Activated CD4-positive, alpha-beta T cell treated with anti-CD3 and anti-CD28 coated beads for 1 hour (primary cell): ENCODE results near the gene CALML5.

Source experiments
- DNase-seq: peaks from one replicate; pipeline ENCODE4 v3.0.0-alpha.2; 2020

Gene CALML5

GRCh38 chr10:5460468-5461202 lies 38.7 kb downstream of the CALML5 start:
- DNase-seq, result no peak

DNA sequence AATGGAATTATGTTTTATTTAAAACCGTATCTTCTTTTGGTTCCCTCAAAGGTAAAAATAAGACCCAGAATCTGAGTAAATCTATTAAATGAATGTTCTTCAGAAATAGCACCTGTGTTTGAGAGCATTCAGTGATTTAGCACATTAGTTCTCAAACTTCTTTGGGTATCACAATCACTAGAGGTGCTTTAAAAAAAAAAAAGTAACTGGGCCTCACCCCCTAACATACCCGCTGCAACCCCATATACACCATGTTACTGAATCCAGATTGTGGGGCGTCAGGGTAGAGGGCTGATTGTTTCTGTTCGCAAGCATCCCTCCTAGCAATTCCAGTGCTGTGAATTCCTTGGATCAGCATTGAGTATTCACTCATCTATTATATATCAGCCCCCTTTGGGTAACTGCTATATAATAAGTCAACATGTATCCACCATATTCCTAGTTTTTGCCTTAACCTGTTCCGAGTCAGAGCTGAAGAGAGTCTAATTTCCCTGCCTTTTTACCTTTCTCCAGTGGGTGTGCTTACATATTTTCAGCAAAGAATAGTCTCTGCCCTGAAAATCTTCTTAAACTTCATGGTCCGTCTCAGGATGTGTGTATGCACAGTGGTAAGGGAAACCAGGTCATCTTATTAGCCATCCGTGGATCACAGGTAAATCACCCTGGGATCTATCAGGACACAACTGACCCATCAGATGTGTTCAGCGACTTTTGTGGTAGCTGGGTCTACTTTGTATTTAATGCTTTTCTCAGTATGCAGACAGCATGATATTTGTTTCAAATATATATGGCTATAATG lies 40.2 kb downstream of the CALML5 start:
- DNase-seq, result no peak

GRCh38 chr10:5458425-5458824 lies 40.9 kb downstream of the CALML5 start:
- DNase-seq, result no peak

DNA sequence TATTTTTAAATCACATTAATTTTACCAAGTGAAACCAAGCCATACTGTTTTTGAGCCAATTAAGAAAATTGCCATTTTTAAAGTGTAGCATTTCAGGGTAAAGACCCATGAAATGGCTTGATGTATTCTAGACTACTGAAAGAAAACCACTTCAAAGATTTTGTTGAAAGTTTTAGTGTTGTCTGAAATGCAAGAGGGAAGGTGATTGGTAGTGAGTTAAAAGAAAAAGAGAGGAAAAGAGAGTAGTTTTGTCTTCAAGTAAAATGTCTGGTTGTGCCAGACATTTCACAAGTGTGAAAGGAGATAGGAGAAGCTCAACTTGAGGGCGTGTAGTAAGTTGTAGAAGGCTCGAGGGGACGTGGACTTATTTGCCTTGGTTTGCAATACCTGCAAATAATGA lies 41.6 kb downstream of the CALML5 start:
- DNase-seq, result no peak

- no peak for DNase-seq
Observed at GRCh38 chr10:5456563-5456962, 42.8 kb downstream of the CALML5 start.

GRCh38 chr10:5453749-5454489 lies 45.5 kb downstream of the CALML5 start:
- DNase-seq, result no peak

GRCh38 chr10:5450605-5451384 lies 48.6 kb downstream of the CALML5 start:
- no peak for DNase-seq

GRCh38 chr10:5449823-5450222 lies 49.5 kb downstream of the CALML5 start:
- DNase-seq, result no peak

DNA sequence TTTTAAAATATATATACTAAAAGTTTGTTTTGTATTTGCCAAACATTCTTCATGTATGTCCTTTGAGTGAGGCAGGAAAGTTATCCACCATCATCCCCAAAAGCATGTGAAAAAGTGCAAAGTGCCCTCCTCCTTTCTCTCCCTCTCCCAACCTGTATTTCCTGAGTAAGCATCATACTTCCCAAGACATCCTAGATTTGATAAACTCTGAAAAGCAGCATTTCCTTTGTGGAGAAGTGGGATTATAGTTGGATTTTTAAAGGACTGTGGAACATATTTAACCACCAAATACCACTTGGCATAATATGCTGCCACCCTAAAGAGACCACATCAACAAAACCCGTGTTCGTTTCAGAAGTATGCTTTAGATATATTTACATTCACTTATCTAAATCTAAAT lies 50.1 kb downstream of the CALML5 start:
- no peak for DNase-seq
